ENCODE data around the gene MGARP. TPM values are rescaled to one million over a fixed set of nuclear protein-coding genes. Genes with fewer than 3 reads are reported as not detected.

The MGARP gene
- total RNA-seq, 4 donors from 2014 or later: 1.4 TPM; not detected in 3

DNA sequence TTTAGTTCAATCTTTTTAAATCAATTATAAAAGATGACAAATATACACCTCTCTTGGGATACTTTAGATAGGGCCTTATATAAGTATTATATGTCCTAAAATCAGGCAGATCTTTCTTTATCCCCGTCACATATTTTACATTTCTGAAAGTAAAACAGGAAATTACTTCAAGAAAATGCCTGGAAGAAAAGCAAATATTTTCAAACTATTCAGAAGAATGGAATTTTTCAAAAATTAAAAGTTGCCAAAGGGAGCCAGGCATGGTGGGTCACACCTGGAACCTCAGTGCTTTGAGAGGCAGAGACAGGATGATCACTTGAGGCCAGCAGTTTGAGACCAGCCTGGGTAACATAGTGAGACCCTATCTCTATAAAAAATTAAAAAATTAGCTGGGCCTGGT lies 34.4 kb downstream of the MGARP start:
- Histone ChIP-seq H3K9me3 (no peaks in the 10 kb centered on the region), H3K36me3 (no peaks in the 10 kb centered on the region), H3K4me1 (peaks cover 0 to 9% (median 0%) of the 10 kb centered on the region in 4 donors), H3K27ac (no peak overlapping the region), H3K4me3 (no peak overlapping the region), H3K27me3 (no peaks in the 10 kb centered on the region)
- WGBS, 2 donors: 64 to 82% methylated on average over 1 of the region's 1 CpG
- no peak for DNase-seq (ENCODE audit: low spot score in 2 of 2)
- TF ChIP-seq EP300 (IDR thresholded peaks at IDR 0.05) (no peak), POLR2A (IDR thresholded peaks at IDR 0.05) (no peak)
- TF ChIP-seq, protein P1, sequence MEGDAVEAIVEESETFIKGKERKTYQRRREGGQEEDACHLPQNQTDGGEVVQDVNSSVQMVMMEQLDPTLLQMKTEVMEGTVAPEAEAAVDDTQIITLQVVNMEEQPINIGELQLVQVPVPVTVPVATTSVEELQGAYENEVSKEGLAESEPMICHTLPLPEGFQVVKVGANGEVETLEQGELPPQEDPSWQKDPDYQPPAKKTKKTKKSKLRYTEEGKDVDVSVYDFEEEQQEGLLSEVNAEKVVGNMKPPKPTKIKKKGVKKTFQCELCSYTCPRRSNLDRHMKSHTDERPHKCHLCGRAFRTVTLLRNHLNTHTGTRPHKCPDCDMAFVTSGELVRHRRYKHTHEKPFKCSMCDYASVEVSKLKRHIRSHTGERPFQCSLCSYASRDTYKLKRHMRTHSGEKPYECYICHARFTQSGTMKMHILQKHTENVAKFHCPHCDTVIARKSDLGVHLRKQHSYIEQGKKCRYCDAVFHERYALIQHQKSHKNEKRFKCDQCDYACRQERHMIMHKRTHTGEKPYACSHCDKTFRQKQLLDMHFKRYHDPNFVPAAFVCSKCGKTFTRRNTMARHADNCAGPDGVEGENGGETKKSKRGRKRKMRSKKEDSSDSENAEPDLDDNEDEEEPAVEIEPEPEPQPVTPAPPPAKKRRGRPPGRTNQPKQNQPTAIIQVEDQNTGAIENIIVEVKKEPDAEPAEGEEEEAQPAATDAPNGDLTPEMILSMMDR (IDR thresholded peaks at IDR 0.05): no peak

DNA sequence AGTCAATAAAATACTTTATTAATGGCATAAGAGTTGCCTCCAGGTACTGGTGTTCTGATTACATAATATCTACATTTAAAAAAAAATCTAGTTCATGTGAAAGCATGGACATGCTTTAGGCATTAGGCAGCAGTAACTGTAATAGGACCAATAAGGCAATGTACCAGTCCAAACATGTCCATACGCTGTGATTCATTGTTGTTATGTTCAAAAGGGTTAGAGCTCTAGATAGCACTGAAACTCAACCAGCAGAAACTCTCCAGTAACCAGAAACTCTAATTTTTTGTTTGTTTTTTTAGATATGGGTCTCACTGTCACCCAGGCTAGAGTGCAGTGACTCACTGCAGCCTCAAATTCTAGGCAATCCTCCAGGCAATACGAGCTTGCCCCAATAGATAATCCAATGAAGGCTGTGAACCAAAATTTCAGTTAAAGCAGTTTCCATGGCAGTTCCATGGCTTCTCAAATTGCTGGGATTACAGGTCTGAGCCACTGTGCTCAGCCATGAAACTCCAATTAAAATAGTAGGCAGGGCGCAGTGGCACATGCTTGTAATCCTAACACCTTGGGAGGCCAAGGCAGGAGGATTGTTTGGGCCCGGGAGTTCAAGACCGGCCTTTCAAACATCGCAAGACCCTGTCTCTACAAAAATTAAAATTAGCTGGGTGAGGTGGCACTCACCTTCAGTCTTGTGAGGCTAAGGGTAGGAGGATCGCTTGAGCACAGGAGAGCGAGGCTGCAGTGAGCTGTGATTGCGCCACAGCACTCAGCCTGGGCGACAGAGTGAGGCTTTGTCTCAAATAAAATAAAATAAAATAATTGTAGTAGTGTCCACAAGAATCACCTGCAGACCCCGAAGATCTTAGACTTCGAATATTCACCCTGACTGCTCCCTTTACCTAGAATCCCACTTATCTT lies 36.3 kb downstream of the MGARP start:
- H3K27ac ChIP-seq: peak overlapping the region in 1 of 4 donors; percentile 29
- no peaks in the 10 kb centered on the region for H3K27me3 ChIP-seq
- peaks cover 0 to 9% (median 0%) of the 10 kb centered on the region in 4 donors for H3K4me1 ChIP-seq
- TF ChIP-seq POLR2A (IDR thresholded peaks at IDR 0.05) (no peak), EP300 (IDR thresholded peaks at IDR 0.05) (no peak)
- TF ChIP-seq, protein P1 (IDR thresholded peaks at IDR 0.05): no peak
- no peaks in the 10 kb centered on the region for H3K36me3 ChIP-seq
- peaks cover 0 to 8% (median 0%) of the 10 kb centered on the region in 4 donors for H3K9me3 ChIP-seq
- no peak overlapping the region for H3K4me3 ChIP-seq
- WGBS, 2 donors: 85 to 88% methylated on average over 12 of the region's 12 CpGs
- DNase-seq (ENCODE audit: low spot score in 2 of 2): no peak

DNA sequence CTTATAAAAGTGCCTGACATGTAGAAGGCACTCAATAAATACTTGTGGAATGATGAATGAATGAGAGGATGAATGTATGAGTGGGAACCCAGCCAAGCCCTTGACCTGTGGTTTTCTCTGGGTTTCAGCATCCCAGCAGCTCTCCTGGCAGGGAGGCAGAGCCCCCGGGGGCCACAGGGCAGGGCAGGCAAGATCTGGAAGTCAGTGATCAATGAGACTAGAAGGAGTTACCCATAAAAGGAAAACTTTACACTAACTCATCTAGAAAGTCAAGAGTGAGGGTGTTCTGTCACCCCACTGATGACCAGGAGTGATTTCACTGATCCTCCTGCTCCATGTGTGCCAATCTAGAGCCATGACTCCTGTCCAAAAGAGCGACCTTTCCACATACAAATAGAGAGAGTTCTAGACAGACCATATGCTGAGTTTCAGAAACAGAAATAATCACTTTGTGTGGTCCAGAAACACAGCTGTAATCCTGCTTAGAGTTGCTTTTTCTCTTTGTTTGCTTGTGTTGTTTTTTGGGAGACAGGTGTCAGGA lies 37.4 kb downstream of the MGARP start:
- no peak overlapping the region for H3K4me3 ChIP-seq
- peak overlapping the region in 1 of 4 donors; percentile 7 for H3K27ac ChIP-seq
- TF ChIP-seq, protein P1 (IDR thresholded peaks at IDR 0.05): no peak
- no peak for TF ChIP-seq POLR2A (IDR thresholded peaks at IDR 0.05)
- no peak for TF ChIP-seq EP300 (IDR thresholded peaks at IDR 0.05)

DNA sequence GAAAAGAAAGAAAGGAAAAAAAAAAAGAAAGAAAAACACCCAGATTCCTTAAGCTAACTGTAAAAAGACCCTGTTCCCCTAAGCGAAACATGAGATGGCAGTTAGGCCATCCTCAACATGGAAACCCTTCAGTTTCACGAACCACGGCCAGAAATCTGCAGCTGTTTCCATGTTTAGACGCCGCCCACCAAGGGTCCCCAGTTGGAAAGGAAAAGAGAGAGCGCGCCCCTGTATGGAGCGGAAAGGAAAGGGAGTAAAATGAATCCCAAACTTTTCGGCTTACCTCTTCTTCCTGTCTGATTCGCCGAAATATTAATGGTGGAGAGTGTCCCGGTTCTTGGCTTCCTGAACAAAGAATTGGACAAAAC lies 38.3 kb downstream of the MGARP start:
- Histone ChIP-seq H3K4me1 (peaks cover 0 to 9% (median 0%) of the 10 kb centered on the region in 4 donors), H3K4me3 (no peak overlapping the region), H3K9me3 (peaks cover 0 to 8% (median 0%) of the 10 kb centered on the region in 4 donors), H3K27ac (no peak overlapping the region), H3K36me3 (no peaks in the 10 kb centered on the region), H3K27me3 (no peaks in the 10 kb centered on the region)
- WGBS, 2 donors: 85 to 89% methylated on average over 12 of the region's 12 CpGs
- TF ChIP-seq, protein P1 (IDR thresholded peaks at IDR 0.05): no peak
- TF ChIP-seq POLR2A (IDR thresholded peaks at IDR 0.05) (no peak), EP300 (IDR thresholded peaks at IDR 0.05) (no peak)
- no peak for DNase-seq (ENCODE audit: low spot score in 2 of 2)

More for the DNA sequence above, 37.4 kb downstream of the MGARP start:
- Histone ChIP-seq H3K36me3 (no peaks in the 10 kb centered on the region), H3K4me1 (peaks cover 0 to 9% (median 0%) of the 10 kb centered on the region in 4 donors), H3K27me3 (no peaks in the 10 kb centered on the region), H3K9me3 (peaks cover 0 to 8% (median 0%) of the 10 kb centered on the region in 4 donors)
- DNase-seq (ENCODE audit: low spot score in 2 of 2): no peak
- 69 to 73% methylated on average over 2 of the region's 2 CpGs for WGBS, 2 donors

All from tibial nerve (tissue), 4 donors.